A673 (cell line): Measurements from ENCODE around the gene MIEF2.

ENCODE experiments used
- EZH2 ChIP-seq: fragments of 200-600 bp; sonication (generic); IDR thresholded peaks from 2 replicates; pipeline ENCODE4 v1.6.1; 2017; ENCODE audit warnings: borderline replicate concordance, low read depth, mild to moderate bottlenecking, mixed read lengths, antibody characterized with exemption, low read length; ENCODE audit not compliant: poor library complexity, severe bottlenecking
- TF ChIP-seq, protein P1 (sequence below): fragments of 300-800, 200-600 bp; sonication (generic); conservative IDR thresholded peaks from 2 replicates; pipeline ENCODE4 v1.5.1; 2017; ENCODE audit warnings: low read depth, mild to moderate bottlenecking, antibody characterized with exemption, low read length, moderate library complexity, mixed read lengths

DNA sequence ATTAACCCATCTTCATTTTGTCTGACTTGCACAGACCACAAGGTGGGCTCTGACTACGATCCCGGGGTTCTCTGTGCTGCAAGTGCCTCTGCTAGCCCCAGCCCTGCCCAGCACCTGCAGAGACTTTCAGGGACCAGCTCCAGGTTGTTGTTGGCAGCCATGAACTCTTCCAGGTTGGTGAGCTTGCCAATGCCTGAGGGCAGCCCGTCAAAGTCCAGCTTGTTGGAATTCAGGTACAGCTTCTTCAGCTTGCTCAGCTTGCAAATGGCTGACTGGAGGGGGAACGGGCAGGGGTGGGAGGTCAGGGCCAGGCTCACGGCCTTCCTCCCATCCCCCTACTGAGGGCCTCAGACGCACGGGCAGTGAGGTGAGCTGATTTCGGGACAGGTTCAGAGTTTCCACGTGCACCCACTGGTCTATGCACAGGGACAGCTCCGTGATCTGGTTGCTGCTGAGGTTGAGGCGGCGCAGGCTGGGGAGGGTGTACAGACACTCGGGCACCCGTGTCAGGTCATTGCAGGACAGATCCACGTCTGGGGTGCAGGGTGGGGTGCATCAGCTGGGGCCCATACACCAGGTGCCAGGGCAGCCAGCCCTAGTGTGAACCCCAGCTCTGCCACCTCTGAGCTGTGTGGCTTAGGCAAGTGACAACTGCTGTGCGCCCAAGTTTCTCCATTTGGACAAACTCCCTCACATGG lies 7.1 kb upstream of the MIEF2 start:
- TF ChIP-seq, protein P1, sequence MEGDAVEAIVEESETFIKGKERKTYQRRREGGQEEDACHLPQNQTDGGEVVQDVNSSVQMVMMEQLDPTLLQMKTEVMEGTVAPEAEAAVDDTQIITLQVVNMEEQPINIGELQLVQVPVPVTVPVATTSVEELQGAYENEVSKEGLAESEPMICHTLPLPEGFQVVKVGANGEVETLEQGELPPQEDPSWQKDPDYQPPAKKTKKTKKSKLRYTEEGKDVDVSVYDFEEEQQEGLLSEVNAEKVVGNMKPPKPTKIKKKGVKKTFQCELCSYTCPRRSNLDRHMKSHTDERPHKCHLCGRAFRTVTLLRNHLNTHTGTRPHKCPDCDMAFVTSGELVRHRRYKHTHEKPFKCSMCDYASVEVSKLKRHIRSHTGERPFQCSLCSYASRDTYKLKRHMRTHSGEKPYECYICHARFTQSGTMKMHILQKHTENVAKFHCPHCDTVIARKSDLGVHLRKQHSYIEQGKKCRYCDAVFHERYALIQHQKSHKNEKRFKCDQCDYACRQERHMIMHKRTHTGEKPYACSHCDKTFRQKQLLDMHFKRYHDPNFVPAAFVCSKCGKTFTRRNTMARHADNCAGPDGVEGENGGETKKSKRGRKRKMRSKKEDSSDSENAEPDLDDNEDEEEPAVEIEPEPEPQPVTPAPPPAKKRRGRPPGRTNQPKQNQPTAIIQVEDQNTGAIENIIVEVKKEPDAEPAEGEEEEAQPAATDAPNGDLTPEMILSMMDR: no peak
- TF ChIP-seq EZH2: no peak
